SJCRH30 (cell line): Measurements from ENCODE around the gene KCNMA1. TPM values are rescaled to one million over a fixed set of nuclear protein-coding genes. Genes with fewer than 3 reads are reported as not detected.

Experiments used
- DNase-seq, 2 experiments: peaks; one replicate each; pipeline ENCODE4 v3.0.0-alpha.2; 2015 to 2020
- H3K27ac ChIP-seq: fragments of 250-450 bp; sonication (Bioruptor Pico); 2 replicates; pipeline ENCODE4 v1.5.1; 2020; ENCODE audit warnings: mild to moderate bottlenecking, moderate library complexity
- H3K27me3 ChIP-seq: fragments of 250-450 bp; sonication (Bioruptor Pico); 2 replicates; pipeline ENCODE4 v1.5.1; 2020; ENCODE audit warnings: mild to moderate bottlenecking, moderate library complexity
- H3K36me3 ChIP-seq: fragments of 250-450 bp; sonication (Bioruptor Pico); 2 replicates; pipeline ENCODE4 v1.5.1; 2020; ENCODE audit warnings: mild to moderate bottlenecking, moderate library complexity
- H3K4me1 ChIP-seq: fragments of 250-450 bp; sonication (Bioruptor Pico); 2 replicates; pipeline ENCODE4 v1.5.1; 2020; ENCODE audit warnings: mild to moderate bottlenecking, moderate library complexity
- H3K4me3 ChIP-seq: fragments of 250-450 bp; sonication (Bioruptor Pico); 2 replicates; pipeline ENCODE4 v1.5.1; 2020; ENCODE audit warnings: mild to moderate bottlenecking, moderate library complexity
- H3K9me3 ChIP-seq: fragments of 250-450 bp; sonication (Bioruptor Pico); replicated peaks from 2 replicates; pipeline ENCODE4 v1.5.1; 2020; ENCODE audit warnings: mild to moderate bottlenecking, moderate library complexity
- total RNA-seq: library from RNA; depleted of rRNA; stranded (reverse); fragments of >200 nt; shearing (Covaris generic); gene quantifications from 2 replicates; pipeline ENCODE4 v1.2.3, GENCODE V29; 2014

KCNMA1 gene
- total RNA-seq, 1 experiment from 2014 or later, result 0.69 TPM

DNA sequence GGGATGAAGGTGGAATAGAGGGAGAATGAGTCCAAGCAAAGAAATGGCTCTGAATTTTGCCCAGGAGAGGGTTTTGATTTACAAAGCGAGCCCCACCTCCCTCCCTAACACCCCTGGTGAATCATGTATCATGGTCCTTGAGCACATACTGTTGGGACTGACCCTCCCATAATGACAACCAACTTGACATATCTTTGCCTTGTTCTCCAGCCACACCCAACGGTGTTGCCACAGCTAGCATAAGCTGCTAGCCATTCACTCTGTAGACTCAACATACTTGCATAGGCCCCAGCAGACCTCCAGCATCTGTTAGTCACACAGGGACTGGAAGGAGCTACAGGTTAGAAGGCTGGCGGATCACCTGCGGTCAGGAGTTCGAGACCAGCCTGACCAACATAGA is 538.5 kb downstream of the KCNMA1 start:
- H3K4me1 ChIP-seq, result no peaks in the 10 kb centered on the region
- no peak overlapping the region for H3K4me3 ChIP-seq
- no peak overlapping the region for H3K27ac ChIP-seq
- DNase-seq, result no peak
- H3K9me3 ChIP-seq, result no peaks in the 10 kb centered on the region
- H3K36me3 ChIP-seq, result no peaks in the 10 kb centered on the region
- no peaks in the 10 kb centered on the region for H3K27me3 ChIP-seq

DNA sequence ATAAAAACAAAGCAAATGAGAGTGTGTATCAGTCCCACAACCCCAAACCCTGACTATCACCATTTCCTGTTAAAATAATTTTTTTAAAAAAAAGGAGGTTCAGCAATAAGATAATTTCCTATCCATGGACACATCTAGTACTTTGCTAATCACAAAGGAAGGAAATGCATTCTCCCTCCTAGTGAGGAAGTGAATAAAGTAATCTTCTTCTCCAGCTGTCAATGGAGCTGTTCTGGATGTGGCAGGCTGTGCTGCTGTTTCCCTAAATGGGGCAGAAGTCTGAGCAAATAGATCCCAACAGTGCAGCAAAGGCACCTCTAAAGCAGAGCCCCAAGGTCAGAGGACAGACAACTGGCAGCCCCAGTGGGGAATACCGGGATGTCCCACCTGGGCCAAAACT is 540.0 kb downstream of the KCNMA1 start:
- H3K4me3 ChIP-seq, result no peak overlapping the region
- H3K9me3 ChIP-seq, result no peaks in the 10 kb centered on the region
- H3K27me3 ChIP-seq, result no peaks in the 10 kb centered on the region
- no peaks in the 10 kb centered on the region for H3K4me1 ChIP-seq
- DNase-seq, result no peak
- no peak overlapping the region for H3K27ac ChIP-seq
- H3K36me3 ChIP-seq, result no peaks in the 10 kb centered on the region

DNA sequence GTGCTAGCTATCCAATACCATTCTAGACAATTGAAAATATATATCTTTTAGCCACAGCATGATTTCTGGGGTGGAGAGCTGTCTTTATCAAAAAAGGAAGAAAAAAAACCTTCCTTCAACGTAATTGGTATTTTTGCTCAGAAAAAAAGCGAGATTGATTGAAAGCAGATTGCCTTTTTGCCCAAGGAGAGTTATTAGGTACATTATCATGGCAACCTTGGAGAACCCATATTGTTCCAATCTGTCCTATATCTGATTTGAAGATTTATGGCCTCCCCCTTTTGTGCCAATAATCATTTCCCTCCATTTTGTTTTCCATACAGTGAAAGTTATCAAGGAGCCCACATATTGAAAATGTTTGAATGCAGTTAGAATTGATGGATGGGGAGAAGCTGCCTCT is 544.5 kb downstream of the KCNMA1 start:
- Histone ChIP-seq H3K36me3 (no peaks in the 10 kb centered on the region), H3K27me3 (no peaks in the 10 kb centered on the region), H3K4me3 (no peak overlapping the region), H3K27ac (no peak overlapping the region), H3K4me1 (no peaks in the 10 kb centered on the region), H3K9me3 (no peaks in the 10 kb centered on the region)
- no peak for DNase-seq

GRCh38 chr10:77091597-77092165 is 545.9 kb downstream of the KCNMA1 start:
- DNase-seq, result no peak
- H3K27me3 ChIP-seq, result no peaks in the 10 kb centered on the region
- no peaks in the 10 kb centered on the region for H3K36me3 ChIP-seq
- no peak overlapping the region for H3K27ac ChIP-seq
- no peaks in the 10 kb centered on the region for H3K9me3 ChIP-seq
- H3K4me1 ChIP-seq, result no peaks in the 10 kb centered on the region
- H3K4me3 ChIP-seq, result no peak overlapping the region

GRCh38 chr10:77090381-77091356 is 546.9 kb downstream of the KCNMA1 start:
- Histone ChIP-seq H3K4me3 (no peak overlapping the region), H3K9me3 (no peaks in the 10 kb centered on the region), H3K36me3 (no peaks in the 10 kb centered on the region), H3K27me3 (no peaks in the 10 kb centered on the region), H3K4me1 (no peaks in the 10 kb centered on the region), H3K27ac (no peak overlapping the region)
- no peak for DNase-seq

- DNase-seq, result no peak
- Histone ChIP-seq H3K4me1 (no peaks in the 10 kb centered on the region), H3K27ac (no peak overlapping the region), H3K27me3 (no peaks in the 10 kb centered on the region), H3K9me3 (no peaks in the 10 kb centered on the region), H3K4me3 (no peak overlapping the region), H3K36me3 (no peaks in the 10 kb centered on the region)
Measured at GRCh38 chr10:77087366-77087765, 550.2 kb downstream of the KCNMA1 start.

- no peak for DNase-seq
- Histone ChIP-seq H3K4me1 (no peaks in the 10 kb centered on the region), H3K27me3 (no peaks in the 10 kb centered on the region), H3K27ac (no peak overlapping the region), H3K9me3 (no peaks in the 10 kb centered on the region), H3K36me3 (no peaks in the 10 kb centered on the region), H3K4me3 (no peak overlapping the region)
Measured at GRCh38 chr10:77086081-77086480, 551.5 kb downstream of the KCNMA1 start.

GRCh38 chr10:77085344-77085743 is 552.3 kb downstream of the KCNMA1 start:
- no peak overlapping the region for H3K4me3 ChIP-seq
- H3K4me1 ChIP-seq, result no peaks in the 10 kb centered on the region
- DNase-seq, result no peak
- H3K9me3 ChIP-seq, result no peaks in the 10 kb centered on the region
- H3K36me3 ChIP-seq, result no peaks in the 10 kb centered on the region
- no peak overlapping the region for H3K27ac ChIP-seq
- H3K27me3 ChIP-seq, result no peaks in the 10 kb centered on the region

DNA sequence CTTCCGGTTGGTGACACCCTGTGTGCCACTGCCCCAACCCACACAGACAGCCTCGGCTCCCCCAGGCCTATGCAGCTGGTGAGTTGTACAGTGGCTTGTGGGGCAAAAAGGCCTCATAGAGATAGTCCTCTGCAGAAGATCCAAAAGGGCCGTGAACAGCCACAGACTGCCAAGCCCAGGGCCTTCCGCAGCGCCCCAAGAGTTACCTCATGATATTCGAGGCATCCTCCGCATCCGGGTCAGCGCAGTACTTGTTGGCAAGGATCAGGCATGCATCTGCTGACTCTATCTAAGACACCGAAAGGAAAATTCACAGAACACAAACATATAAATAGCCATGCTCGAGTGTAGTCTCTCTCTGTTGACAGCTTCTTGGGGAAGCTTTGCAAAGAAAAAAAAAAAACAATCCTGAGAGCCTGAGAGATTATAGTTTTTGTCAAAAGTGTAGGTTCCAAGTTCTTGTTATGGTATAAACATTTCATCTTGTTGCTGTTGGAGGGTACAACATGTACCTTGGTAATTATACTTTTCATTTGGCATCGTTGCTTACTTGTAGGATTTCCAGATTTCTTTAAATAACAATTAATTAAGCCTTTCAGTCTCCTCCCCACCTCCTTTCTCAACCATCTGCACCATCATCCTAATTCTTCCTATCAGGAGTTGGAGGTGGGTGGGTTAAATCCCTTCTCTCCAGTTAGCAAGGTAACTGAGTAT is 553.0 kb downstream of the KCNMA1 start:
- H3K27me3 ChIP-seq, result no peaks in the 10 kb centered on the region
- H3K9me3 ChIP-seq, result no peaks in the 10 kb centered on the region
- no peak overlapping the region for H3K27ac ChIP-seq

DNA sequence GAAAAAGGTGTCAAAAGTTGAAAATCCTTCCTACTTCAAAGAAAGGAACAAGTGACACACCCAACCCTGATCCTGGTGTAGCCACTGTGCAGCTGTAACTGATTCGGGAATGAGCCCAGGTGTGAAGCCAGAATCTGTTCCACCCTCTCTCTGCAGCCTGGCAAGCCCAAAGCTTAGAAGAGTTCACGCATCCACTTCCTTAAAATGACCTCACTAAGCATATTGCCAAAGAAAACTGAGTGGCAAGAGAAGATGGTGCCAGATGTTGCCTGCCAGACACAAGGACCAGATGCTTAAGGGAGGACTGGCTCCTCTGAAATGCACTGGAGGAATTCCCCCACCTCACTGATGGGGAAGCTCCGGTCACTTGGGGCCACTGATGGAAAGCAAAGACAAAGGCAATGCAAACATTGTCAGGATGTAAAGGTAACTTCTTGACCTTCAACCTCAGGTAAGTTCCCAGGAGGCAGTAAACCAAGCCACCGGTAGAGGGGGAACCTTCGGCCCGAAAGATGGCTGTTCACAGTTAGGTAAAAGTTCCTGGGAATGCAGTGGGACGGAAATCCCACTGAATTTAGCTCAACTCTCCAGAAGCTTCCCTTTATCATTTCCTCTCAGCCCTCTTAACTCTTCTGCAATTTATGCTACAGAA is 554.9 kb downstream of the KCNMA1 start:
- no peaks in the 10 kb centered on the region for H3K36me3 ChIP-seq
- no peak overlapping the region for H3K27ac ChIP-seq
- DNase-seq, result no peak
- no peak overlapping the region for H3K4me3 ChIP-seq
- H3K9me3 ChIP-seq, result no peaks in the 10 kb centered on the region
- no peaks in the 10 kb centered on the region for H3K27me3 ChIP-seq
- H3K4me1 ChIP-seq, result no peaks in the 10 kb centered on the region

More for the DNA sequence above, 553.0 kb downstream of the KCNMA1 start:
- Histone ChIP-seq H3K4me3 (no peak overlapping the region), H3K4me1 (no peaks in the 10 kb centered on the region), H3K36me3 (no peaks in the 10 kb centered on the region)
- DNase-seq, result no peak

DNA sequence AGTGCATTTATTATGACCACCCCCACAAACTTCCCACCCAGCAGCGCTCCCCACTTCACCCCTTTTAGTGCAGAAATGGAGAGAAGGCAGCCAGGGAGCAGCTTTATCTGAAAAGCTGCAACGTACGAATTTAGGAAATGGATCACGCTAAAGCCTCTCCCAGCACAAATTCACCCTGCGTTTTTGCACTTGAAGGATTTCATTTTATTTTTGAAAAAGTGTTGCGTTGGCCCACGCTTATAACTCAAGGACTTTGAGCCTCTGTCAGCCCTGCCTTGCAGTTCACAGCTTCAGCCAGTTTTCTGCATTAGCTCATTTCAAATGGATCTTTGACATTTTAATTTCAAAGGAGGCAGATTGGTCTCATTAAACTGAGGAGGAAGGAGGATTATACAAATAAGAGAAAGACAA is 556.1 kb downstream of the KCNMA1 start:
- DNase-seq, result no peak
- H3K36me3 ChIP-seq, result no peaks in the 10 kb centered on the region
- H3K9me3 ChIP-seq, result no peaks in the 10 kb centered on the region
- H3K27ac ChIP-seq, result no peak overlapping the region
- no peaks in the 10 kb centered on the region for H3K4me1 ChIP-seq
- peaks cover 6% of the 10 kb centered on the region; the same call in 1 of the 2 replicates for H3K27me3 ChIP-seq
- H3K4me3 ChIP-seq, result no peak overlapping the region

DNA sequence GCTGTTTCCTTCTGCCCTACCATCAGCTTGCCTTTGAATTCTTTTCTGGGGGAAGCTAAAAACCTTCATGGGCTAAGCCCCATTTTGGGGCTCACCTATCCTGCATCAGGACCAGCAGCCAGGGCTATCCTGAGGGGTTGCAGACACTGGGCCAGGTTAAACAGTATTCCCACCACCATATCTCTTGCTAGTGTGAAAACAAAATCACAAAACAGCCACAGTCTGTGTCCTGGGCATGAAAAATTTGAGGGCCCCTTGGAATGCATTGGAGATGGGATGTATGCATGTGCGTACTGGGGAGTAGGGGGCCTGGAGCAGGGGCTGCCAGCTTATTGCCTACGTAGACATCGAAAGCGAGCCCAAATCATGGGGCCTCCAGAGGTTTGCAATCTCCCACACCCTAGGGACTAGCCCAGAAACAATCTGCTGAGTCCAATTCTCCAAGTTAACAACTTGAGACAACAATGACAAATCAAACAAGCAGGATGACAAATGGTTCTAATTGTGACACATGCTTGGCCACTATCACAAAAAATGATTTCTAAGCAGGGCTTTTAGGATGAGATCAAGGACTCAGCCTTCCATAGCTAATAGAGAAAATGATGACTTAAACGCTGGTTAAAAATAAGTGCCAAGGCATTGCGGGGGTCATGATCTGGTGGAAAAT is 557.1 kb downstream of the KCNMA1 start:
- DNase-seq, result no peak

DNA sequence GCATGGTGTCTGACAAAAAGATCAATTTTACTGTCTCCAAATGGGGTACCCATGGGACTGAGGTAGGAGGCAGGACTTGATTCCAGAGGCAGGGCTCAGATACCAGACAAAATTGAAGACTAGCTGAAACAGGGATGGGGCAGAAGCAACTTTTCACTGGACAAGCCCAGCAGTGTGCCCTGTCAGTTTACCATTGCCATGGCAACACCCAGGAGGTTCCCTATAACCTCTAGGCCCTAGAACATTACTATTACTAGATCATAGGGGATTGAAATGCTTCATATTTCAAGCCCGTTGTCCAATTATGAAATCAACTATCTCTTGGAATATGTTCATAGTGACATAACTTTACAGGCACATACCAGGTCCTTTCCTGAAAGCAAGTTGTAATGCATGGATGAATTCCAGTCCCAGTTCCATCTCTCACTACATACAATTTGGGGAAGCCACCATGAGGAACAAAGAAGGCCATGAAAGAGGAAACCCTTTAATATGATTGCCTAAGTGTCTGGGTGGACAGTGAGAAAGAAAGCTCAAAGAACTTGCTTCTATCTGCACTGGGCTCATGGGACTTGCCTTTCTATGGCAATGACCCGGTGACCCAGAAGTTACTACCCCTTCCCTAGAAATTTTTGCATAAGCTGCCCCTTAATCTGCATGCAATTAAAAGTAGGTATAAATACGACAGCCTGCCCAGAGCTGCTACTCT is 557.9 kb downstream of the KCNMA1 start:
- DNase-seq, result no peak
- no peak overlapping the region for H3K27ac ChIP-seq
- H3K9me3 ChIP-seq, result no peaks in the 10 kb centered on the region
- no peak overlapping the region for H3K4me3 ChIP-seq
- no peaks in the 10 kb centered on the region for H3K36me3 ChIP-seq
- no peaks in the 10 kb centered on the region for H3K4me1 ChIP-seq
- H3K27me3 ChIP-seq, result peaks cover 6% of the 10 kb centered on the region; the same call in 1 of the 2 replicates

More for the DNA sequence above, 557.1 kb downstream of the KCNMA1 start:
- peaks cover 6% of the 10 kb centered on the region; the same call in 1 of the 2 replicates for H3K27me3 ChIP-seq
- no peak overlapping the region for H3K27ac ChIP-seq
- H3K9me3 ChIP-seq, result no peaks in the 10 kb centered on the region
- no peak overlapping the region for H3K4me3 ChIP-seq
- no peaks in the 10 kb centered on the region for H3K36me3 ChIP-seq
- H3K4me1 ChIP-seq, result no peaks in the 10 kb centered on the region
